ENCODE results near the gene LARGE1. TPM values are rescaled to one million over a fixed set of nuclear protein-coding genes. Genes with fewer than 3 reads are reported as not detected.

Gene LARGE1
- total and polyA plus RNA-seq, 9 of the 15 experiments (the other 6 are each of a cell fraction or from before 2014, with no cell fraction given) = 0.01 to 0.66 (median 0.14) TPM; not detected in 2

- TF ChIP-seq RREB1 (CRISPR knock-in tag; IDR thresholded peaks at IDR 0.05) (no peak), E4F1 (CRISPR knock-in tag; IDR thresholded peaks at IDR 0.05; ENCODE audit: borderline replicate concordance) (no peak), SRF (CRISPR knock-in tag; IDR thresholded peaks at IDR 0.05) (no peak), ZNF175 (CRISPR knock-in tag; IDR thresholded peaks at IDR 0.05; ENCODE audit: low read depth) (no peak)
Observed at GRCh38 chr22:33572086-33572485, 348.2 kb downstream of the LARGE1 start (continued).

Measured in K562 (cell line).